Loucy (cell line): ENCODE measurements around the gene PARD3B.

Experiments used
- H2AFZ ChIP-seq: fragments of 200-600 bp; sonication (generic); 2 replicates; pipeline ENCODE4 v1.6.0; 2016; ENCODE audit warnings: antibody characterized with exemption, mild to moderate bottlenecking, low read length, moderate library complexity
- H3F3A ChIP-seq: fragments of 200-600 bp; 2 replicates; pipeline ENCODE4 v1.6.0; 2016; ENCODE audit warnings: antibody characterized with exemption, low read depth, mild to moderate bottlenecking
- H3K27me3 ChIP-seq: fragments of 200-600 bp; sonication (generic); 2 replicates; pipeline ENCODE4 v1.6.1; 2014; ENCODE audit warnings: low read length, mild to moderate bottlenecking; ENCODE audit not compliant: insufficient read depth, poor library complexity, severe bottlenecking
- H3K36me3 ChIP-seq: fragments of 200-600 bp; sonication (generic); 2 replicates; pipeline ENCODE4 v1.6.1; 2016; ENCODE audit warnings: low read length; ENCODE audit not compliant: insufficient read depth
- H3K4me1 ChIP-seq: fragments of 200-600 bp; sonication (generic); 2 replicates; pipeline ENCODE4 v1.5.1; 2014; ENCODE audit warnings: low read length, mild to moderate bottlenecking; ENCODE audit not compliant: insufficient read depth, poor library complexity, severe bottlenecking
- H3K4me2 ChIP-seq: fragments of 200-600 bp; sonication (generic); 2 replicates; pipeline ENCODE4 v1.6.0; 2014; ENCODE audit warnings: antibody characterized with exemption, low read length, low read depth, mild to moderate bottlenecking; ENCODE audit not compliant: poor library complexity, severe bottlenecking
- H3K4me3 ChIP-seq: fragments of 200-600 bp; sonication (generic); 2 replicates; pipeline ENCODE4 v1.5.1; 2014; ENCODE audit warnings: low read length, mild to moderate bottlenecking, mixed read lengths; ENCODE audit not compliant: poor library complexity, severe bottlenecking
- H3K79me2 ChIP-seq: fragments of 200-600 bp; sonication (generic); 2 replicates; pipeline ENCODE4 v1.6.1; 2014; ENCODE audit warnings: low read length; ENCODE audit not compliant: insufficient read depth
- H3K9ac ChIP-seq: fragments of 200-600 bp; sonication (generic); 2 replicates; pipeline ENCODE4 v1.6.0; 2014; ENCODE audit warnings: mild to moderate bottlenecking, low read depth, low read length, moderate library complexity; ENCODE audit not compliant: poor library complexity, severe bottlenecking
- H3K9me2 ChIP-seq: fragments of 200-600 bp; sonication (generic); replicated peaks from 2 replicates; pipeline ENCODE4 v1.6.1; 2016; ENCODE audit warnings: low read depth, low read length, mixed read lengths
- H3K9me3 ChIP-seq: fragments of 200-600 bp; sonication (generic); 2 replicates; pipeline ENCODE4 v1.6.1; 2014; ENCODE audit warnings: mild to moderate bottlenecking, antibody characterized with exemption, low read length, low read depth; ENCODE audit not compliant: insufficient read depth
- H4K20me1 ChIP-seq: fragments of 200-600 bp; sonication (generic); 2 replicates; pipeline ENCODE4 v1.6.0; 2014; ENCODE audit warnings: antibody characterized with exemption, low read length, mild to moderate bottlenecking; ENCODE audit not compliant: insufficient read depth, poor library complexity, severe bottlenecking
- EZH2phosphoT487 ChIP-seq: fragments of 200-600 bp; IDR thresholded peaks from 2 replicates; pipeline ENCODE4 v1.6.1; 2018; ENCODE audit warnings: antibody characterized with exemption, mild to moderate bottlenecking, moderate library complexity, borderline replicate concordance
- TF ChIP-seq, protein P1 (sequence below): fragments of 200-600 bp; sonication (generic); conservative IDR thresholded peaks from 2 replicates; pipeline ENCODE4 v1.5.1; 2014; ENCODE audit warnings: mild to moderate bottlenecking, antibody characterized with exemption, low read length

Gene PARD3B

GRCh38 chr2:204613635-204614034 is 68.4 kb downstream of the PARD3B start:
- Histone ChIP-seq H3K9me2 (no peaks in the 10 kb centered on the region), H2AFZ (no peak overlapping the region), H3K36me3 (no peaks in the 10 kb centered on the region), H4K20me1 (no peaks in the 10 kb centered on the region), H3K9me3 (no peaks in the 10 kb centered on the region), H3K4me1 (no peaks in the 10 kb centered on the region), H3K27me3 (no peaks in the 10 kb centered on the region), H3F3A (no peaks in the 10 kb centered on the region), H3K4me2 (no peak overlapping the region), H3K79me2 (no peaks in the 10 kb centered on the region), H3K4me3 (no peak overlapping the region), H3K9ac (no peak overlapping the region)
- TF ChIP-seq, protein P1, sequence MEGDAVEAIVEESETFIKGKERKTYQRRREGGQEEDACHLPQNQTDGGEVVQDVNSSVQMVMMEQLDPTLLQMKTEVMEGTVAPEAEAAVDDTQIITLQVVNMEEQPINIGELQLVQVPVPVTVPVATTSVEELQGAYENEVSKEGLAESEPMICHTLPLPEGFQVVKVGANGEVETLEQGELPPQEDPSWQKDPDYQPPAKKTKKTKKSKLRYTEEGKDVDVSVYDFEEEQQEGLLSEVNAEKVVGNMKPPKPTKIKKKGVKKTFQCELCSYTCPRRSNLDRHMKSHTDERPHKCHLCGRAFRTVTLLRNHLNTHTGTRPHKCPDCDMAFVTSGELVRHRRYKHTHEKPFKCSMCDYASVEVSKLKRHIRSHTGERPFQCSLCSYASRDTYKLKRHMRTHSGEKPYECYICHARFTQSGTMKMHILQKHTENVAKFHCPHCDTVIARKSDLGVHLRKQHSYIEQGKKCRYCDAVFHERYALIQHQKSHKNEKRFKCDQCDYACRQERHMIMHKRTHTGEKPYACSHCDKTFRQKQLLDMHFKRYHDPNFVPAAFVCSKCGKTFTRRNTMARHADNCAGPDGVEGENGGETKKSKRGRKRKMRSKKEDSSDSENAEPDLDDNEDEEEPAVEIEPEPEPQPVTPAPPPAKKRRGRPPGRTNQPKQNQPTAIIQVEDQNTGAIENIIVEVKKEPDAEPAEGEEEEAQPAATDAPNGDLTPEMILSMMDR = no peak

GRCh38 chr2:204615456-204615855 is 70.2 kb downstream of the PARD3B start:
- no peaks in the 10 kb centered on the region for H4K20me1 ChIP-seq
- H2AFZ ChIP-seq = no peak overlapping the region
- no peaks in the 10 kb centered on the region for H3K27me3 ChIP-seq
- no peaks in the 10 kb centered on the region for H3F3A ChIP-seq
- H3K36me3 ChIP-seq = no peaks in the 10 kb centered on the region
- H3K4me2 ChIP-seq = no peak overlapping the region
- H3K4me3 ChIP-seq = no peak overlapping the region
- no peaks in the 10 kb centered on the region for H3K9me2 ChIP-seq
- TF ChIP-seq, protein P1 = no peak
- TF ChIP-seq EZH2phosphoT487 = no peak
- no peaks in the 10 kb centered on the region for H3K4me1 ChIP-seq
- H3K79me2 ChIP-seq = no peaks in the 10 kb centered on the region
- H3K9ac ChIP-seq = no peak overlapping the region
- no peaks in the 10 kb centered on the region for H3K9me3 ChIP-seq

GRCh38 chr2:204625135-204625534 is 79.9 kb downstream of the PARD3B start:
- H2AFZ ChIP-seq = no peak overlapping the region
- TF ChIP-seq, protein P1 = peak; percentile 44
- TF ChIP-seq EZH2phosphoT487 = no peak

More at GRCh38 chr2:204625135-204625534, 79.9 kb downstream of the PARD3B start:
- H3K79me2 ChIP-seq = no peaks in the 10 kb centered on the region
- H3K9me3 ChIP-seq = no peaks in the 10 kb centered on the region
- no peaks in the 10 kb centered on the region for H3K4me1 ChIP-seq
- H3K9me2 ChIP-seq = no peaks in the 10 kb centered on the region
- no peaks in the 10 kb centered on the region for H3K27me3 ChIP-seq
- H3F3A ChIP-seq = no peaks in the 10 kb centered on the region
- H3K9ac ChIP-seq = no peak overlapping the region
- no peaks in the 10 kb centered on the region for H3K36me3 ChIP-seq
- no peak overlapping the region for H3K4me3 ChIP-seq
- no peaks in the 10 kb centered on the region for H4K20me1 ChIP-seq
- no peak overlapping the region for H3K4me2 ChIP-seq
